Dendritic cell treated with granulocyte-macrophage colony-stimulating factor and Interleukin-4, amounts not matched to agents 40 ng/mL and 50 ng/mL, for 4 days (primary cell): ENCODE results near the gene PCDHA7.
"Not testable (repeated sequence)": the region's sequence is repeated elsewhere in the genome, so short reads cannot be mapped to it uniquely, and the experiment has no call there.

Source experiments
- H3K27ac Mint-ChIP-seq: one replicate; pipeline ENCODE4 v1.8.0; 2022; ENCODE audit warnings: mild to moderate bottlenecking, mixed read lengths
- H3K27me3 Mint-ChIP-seq: one replicate; pipeline ENCODE4 v1.8.0; 2022; ENCODE audit warnings: mild to moderate bottlenecking, mixed read lengths
- H3K36me3 Mint-ChIP-seq: one replicate; pipeline ENCODE4 v1.8.0; 2022; ENCODE audit warnings: low read depth, mixed read lengths
- H3K4me1 Mint-ChIP-seq: one replicate; pipeline ENCODE4 v1.8.0; 2022; ENCODE audit warnings: low read depth, mixed read lengths
- H3K4me3 Mint-ChIP-seq: one replicate; pipeline ENCODE4 v1.8.0; 2022; ENCODE audit warnings: mild to moderate bottlenecking, moderate library complexity, mixed read lengths
- H3K9me3 Mint-ChIP-seq: one replicate; pipeline ENCODE4 v1.8.0; 2022; ENCODE audit warnings: mixed read lengths
- intact Hi-C: fragments of 100-400 bp; cut with micrococcal nuclease; formaldehyde crosslinking; loops from one replicate; pipeline ENCODE4 v1.15.0; 2022

The PCDHA7 gene

GRCh38 chr5:140835622-140836510, 1.8 kb downstream of the PCDHA7 start:
- Mint-ChIP-seq H3K36me3 (no peaks in the 10 kb centered on the region), H3K27me3 (peaks cover 18% of the 10 kb centered on the region), H3K27ac (no peak overlapping the region), H3K4me1 (no peaks in the 10 kb centered on the region), H3K4me3 (no peak overlapping the region), H3K9me3 (peaks cover 54% of the 10 kb centered on the region)
- intact Hi-C loops, result no loop called here

GRCh38 chr5:140840978-140841962, 7.2 kb downstream of the PCDHA7 start, which contains the start of gene PCDHA8:
Gene PCDHA8 (plus strand): TSS chr5:140841187. CDS start chr5:140841322, 135 bp downstream.
- no peaks in the 10 kb centered on the region for H3K36me3 Mint-ChIP-seq
- peaks cover 39% of the 10 kb centered on the region for H3K9me3 Mint-ChIP-seq
- H3K27ac Mint-ChIP-seq, result no peak within 1 kb of the TSS
- H3K27me3 Mint-ChIP-seq, result peaks cover 8% of the 10 kb centered on the region
- H3K4me1 Mint-ChIP-seq, result no peaks in the 10 kb centered on the region
- intact Hi-C loops, result no loop called here
- no peak within 1 kb of the TSS for H3K4me3 Mint-ChIP-seq

DNA sequence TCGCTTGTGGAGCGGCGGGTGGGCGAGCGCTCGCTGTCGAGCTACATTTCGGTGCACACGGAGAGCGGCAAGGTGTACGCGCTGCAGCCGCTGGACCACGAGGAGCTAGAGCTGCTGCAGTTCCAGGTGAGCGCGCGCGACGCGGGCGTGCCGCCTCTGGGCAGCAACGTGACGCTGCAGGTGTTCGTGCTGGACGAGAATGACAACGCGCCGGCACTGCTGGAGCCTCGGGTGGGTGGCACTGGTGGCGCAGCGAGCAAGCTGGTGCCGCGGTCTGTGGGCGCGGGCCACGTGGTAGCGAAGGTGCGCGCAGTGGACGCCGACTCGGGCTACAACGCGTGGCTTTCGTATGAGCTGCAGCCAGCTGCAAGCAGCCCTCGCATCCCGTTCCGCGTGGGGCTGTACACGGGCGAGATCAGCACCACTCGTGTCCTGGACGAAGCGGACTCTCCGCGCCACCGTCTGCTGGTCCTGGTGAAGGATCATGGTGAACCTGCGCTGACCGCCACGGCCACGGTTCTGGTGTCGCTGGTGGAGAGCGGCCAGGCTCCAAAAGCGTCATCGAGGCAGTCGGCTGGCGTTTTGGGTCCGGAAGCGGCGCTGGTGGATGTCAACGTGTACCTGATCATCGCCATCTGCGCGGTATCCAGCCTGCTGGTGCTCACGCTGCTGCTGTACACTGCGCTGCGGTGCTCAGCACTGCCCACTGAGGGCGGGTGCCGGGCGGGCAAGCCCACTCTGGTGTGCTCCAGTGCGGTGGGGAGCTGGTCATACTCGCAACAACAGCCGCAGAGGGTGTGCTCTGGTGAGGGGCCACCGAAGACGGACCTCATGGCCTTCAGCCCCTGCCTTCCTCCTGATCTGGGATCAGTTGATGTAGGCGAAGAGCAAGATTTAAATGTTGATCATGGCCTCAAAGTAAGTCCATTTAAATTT, 9.0 kb downstream of the PCDHA7 start:
- Mint-ChIP-seq H3K27me3 (peaks cover 16% of the 10 kb centered on the region), H3K27ac (no peak overlapping the region), H3K9me3 (peaks cover 50% of the 10 kb centered on the region), H3K36me3 (no peaks in the 10 kb centered on the region), H3K4me3 (no peak overlapping the region), H3K4me1 (no peaks in the 10 kb centered on the region)
- intact Hi-C loops, result no loop called here

DNA sequence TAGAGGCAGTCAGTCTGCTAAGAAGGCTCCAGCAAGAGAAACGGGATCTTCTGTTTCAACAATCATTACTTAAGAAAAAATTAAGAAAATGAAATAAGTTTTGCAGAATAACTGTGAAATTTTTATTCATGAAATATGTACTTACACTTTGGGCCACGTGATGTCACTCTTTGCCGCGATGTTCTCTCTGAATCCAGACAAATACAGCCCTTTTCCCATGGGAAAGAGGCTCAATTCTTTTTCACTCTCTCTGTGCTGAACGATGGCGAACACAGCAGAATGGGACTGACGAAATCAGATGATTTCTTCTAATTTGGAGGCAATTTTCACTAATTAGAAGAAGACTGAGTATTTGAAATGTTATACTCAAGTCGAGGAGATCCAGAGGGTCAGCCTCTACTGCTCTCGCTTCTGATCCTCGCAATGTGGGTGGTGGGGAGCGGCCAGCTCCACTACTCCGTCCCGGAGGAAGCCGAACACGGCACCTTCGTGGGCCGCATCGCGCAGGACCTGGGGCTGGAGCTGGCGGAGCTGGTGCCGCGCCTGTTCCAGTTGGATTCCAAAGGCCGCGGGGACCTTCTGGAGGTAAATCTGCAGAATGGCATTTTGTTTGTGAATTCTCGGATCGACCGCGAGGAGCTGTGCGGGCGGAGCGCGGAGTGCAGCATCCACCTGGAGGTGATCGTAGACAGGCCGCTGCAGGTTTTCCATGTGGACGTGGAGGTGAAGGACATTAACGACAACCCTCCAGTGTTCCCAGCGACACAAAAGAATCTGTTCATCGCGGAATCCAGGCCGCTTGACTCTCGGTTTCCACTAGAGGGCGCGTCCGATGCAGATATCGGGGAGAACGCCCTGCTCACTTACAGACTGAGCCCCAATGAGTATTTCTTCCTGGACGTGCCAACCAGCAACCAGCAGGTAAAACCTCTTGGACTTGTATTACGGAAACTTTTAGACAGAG, 14.4 kb downstream of the PCDHA7 start, which contains the start of gene PCDHA9:
PCDHA9 (plus strand) TSS at position 244 of the 964 bp plus-strand sequence; CDS start at position 358, 114 bp downstream.
- intact Hi-C loops, result not testable (repeated sequence)

GRCh38 chr5:140849831-140850634, 16.0 kb downstream of the PCDHA7 start:
- H3K4me3 Mint-ChIP-seq, H3K27ac Mint-ChIP-seq, H3K36me3 Mint-ChIP-seq, H3K4me1 Mint-ChIP-seq, intact Hi-C loops: not testable (repeated sequence)
- Mint-ChIP-seq H3K9me3 (peaks cover 30% of the 10 kb centered on the region), H3K27me3 (peaks cover 15% of the 10 kb centered on the region)

More for the DNA sequence above, 14.4 kb downstream of the PCDHA7 start, which contains the start of gene PCDHA9:
- not testable (repeated sequence) for H3K4me1 Mint-ChIP-seq, H3K4me3 Mint-ChIP-seq, H3K36me3 Mint-ChIP-seq, H3K27ac Mint-ChIP-seq
- Mint-ChIP-seq H3K27me3 (peaks cover 15% of the 10 kb centered on the region), H3K9me3 (peaks cover 30% of the 10 kb centered on the region)

DNA sequence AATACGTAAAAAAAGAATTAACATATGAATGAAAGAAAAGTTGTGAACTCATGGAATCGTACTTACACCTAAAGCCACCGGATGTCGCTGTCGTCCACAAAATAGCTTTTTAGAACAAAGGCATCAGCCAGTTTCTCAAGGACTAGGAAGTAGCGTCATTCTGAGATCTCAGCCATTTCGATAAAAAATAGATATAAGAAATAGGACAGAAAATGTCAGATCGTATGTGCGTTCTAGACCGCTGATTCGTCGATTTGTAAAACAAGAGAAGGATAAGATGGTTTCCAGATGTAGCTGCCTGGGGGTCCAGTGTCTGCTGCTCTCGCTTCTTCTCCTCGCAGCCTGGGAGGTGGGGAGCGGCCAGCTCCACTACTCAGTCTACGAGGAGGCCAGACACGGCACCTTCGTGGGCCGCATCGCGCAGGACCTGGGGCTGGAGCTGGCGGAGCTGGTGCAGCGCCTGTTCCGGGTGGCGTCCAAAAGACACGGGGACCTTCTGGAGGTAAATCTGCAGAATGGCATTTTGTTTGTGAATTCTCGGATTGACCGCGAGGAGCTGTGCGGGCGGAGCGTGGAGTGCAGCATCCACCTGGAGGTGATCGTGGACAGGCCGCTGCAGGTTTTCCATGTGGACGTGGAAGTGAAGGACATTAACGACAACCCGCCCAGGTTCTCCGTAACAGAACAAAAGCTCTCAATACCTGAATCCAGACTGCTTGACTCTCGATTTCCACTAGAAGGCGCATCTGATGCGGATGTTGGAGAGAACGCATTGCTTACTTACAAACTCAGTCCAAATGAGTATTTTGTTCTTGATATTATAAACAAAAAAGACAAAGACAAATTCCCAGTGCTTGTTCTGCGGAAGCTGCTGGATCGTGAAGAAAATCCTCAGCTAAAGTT, 22.0 kb downstream of the PCDHA7 start, which contains the start of gene PCDHA10:
PCDHA10 (plus strand) TSS at position 126 of the 903 bp plus-strand sequence; CDS start at position 278, 152 bp downstream.
- Mint-ChIP-seq H3K27ac (no peak within 1 kb of the TSS), H3K36me3 (no peaks in the 10 kb centered on the region), H3K4me3 (no peak within 1 kb of the TSS), H3K9me3 (peaks cover 41% of the 10 kb centered on the region), H3K4me1 (no peaks in the 10 kb centered on the region), H3K27me3 (peaks cover 22% of the 10 kb centered on the region)
- intact Hi-C loops, result no loop called here

DNA sequence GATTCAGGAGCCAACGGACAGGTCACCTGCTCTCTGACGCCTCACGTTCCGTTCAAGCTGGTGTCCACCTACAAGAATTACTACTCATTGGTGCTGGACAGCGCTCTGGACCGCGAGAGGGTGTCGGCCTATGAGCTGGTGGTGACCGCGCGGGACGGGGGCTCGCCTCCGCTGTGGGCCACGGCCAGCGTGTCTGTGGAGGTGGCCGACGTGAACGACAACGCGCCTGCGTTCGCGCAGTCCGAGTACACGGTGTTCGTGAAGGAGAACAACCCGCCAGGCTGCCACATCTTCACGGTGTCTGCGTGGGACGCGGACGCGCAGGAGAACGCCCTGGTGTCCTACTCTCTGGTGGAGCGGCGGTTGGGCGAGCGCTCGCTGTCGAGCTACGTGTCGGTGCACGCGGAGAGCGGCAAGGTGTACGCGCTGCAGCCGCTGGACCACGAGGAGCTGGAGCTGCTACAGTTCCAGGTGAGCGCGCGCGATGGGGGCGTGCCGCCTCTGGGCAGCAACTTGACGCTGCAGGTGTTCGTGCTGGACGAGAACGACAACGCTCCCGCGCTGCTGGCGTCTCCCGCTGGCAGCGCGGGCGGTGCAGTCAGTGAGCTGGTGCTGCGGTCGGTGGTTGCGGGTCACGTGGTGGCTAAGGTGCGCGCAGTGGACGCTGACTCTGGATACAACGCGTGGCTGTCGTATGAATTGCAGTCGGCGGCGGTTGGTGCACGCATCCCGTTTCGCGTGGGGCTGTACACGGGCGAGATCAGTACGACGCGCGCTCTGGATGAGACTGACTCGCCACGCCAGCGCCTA, 23.3 kb downstream of the PCDHA7 start:
- Mint-ChIP-seq H3K27ac (no peak overlapping the region), H3K4me1 (no peaks in the 10 kb centered on the region), H3K4me3 (no peak overlapping the region), H3K9me3 (peaks cover 54% of the 10 kb centered on the region), H3K36me3 (no peaks in the 10 kb centered on the region), H3K27me3 (peaks cover 24% of the 10 kb centered on the region)
- intact Hi-C loops, result no loop called here

DNA sequence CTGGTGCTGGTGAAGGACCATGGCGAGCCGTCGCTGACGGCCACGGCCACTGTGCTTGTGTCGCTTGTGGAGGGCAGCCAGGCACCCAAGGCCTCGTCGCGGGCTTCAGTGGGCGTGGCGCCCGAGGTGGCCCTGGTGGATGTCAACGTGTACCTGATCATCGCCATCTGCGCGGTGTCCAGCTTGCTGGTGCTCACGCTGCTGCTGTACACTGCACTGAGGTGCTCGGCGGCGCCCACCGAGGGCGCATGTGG, 23.8 kb downstream of the PCDHA7 start:
- peaks cover 27% of the 10 kb centered on the region for H3K27me3 Mint-ChIP-seq
- H3K27ac Mint-ChIP-seq, result no peak overlapping the region
- intact Hi-C loops, result no loop called here
- H3K4me3 Mint-ChIP-seq, result no peak overlapping the region
- no peaks in the 10 kb centered on the region for H3K36me3 Mint-ChIP-seq
- peaks cover 60% of the 10 kb centered on the region for H3K9me3 Mint-ChIP-seq
- no peaks in the 10 kb centered on the region for H3K4me1 Mint-ChIP-seq

GRCh38 chr5:140862441-140863295, 28.6 kb downstream of the PCDHA7 start:
- Mint-ChIP-seq H3K36me3 (no peaks in the 10 kb centered on the region), H3K27ac (no peak overlapping the region), H3K27me3 (peaks cover 8% of the 10 kb centered on the region), H3K4me1 (no peaks in the 10 kb centered on the region), H3K9me3 (peaks cover 42% of the 10 kb centered on the region), H3K4me3 (no peak overlapping the region)
- intact Hi-C loops, result no loop called here
